ENCODE measurements around the gene SLC25A21. TPM values are rescaled to one million over a fixed set of nuclear protein-coding genes. Genes with fewer than 3 reads are reported as not detected.

SLC25A21 gene
- total and polyA plus RNA-seq, 2 of the 13 experiments (the other 11 are each of a cell fraction or from before 2014, with no cell fraction given) = 1.9 to 2.9 TPM

GRCh38 chr14:37197421-37198272 is 25.2 kb upstream of the SLC25A21 start, which contains the start of gene MIPOL1 (continued):
- peak; percentile 99 for TF ChIP-seq BCL3 (CRISPR knock-in tag; IDR thresholded peaks at IDR 0.05)
- peak; percentile 52; the same call in 1 of the 2 replicates for TF ChIP-seq NFIC (IDR thresholded peaks at IDR 0.05; ENCODE audit: low read length)
- TF ChIP-seq ZNF597 (CRISPR knock-in tag; IDR thresholded peaks at IDR 0.05) = no peak
- TF ChIP-seq ZNF468 (CRISPR knock-in tag; IDR thresholded peaks at IDR 0.05) = no peak
- peak; percentile 72; the same call in 1 of the 2 replicates for TF ChIP-seq CHD4 (IDR thresholded peaks at IDR 0.05; ENCODE audit: borderline replicate concordance, low read length)
- TF ChIP-seq MYNN (CRISPR knock-in tag; IDR thresholded peaks at IDR 0.05; ENCODE audit: low read depth) = no peak; the same call in 1 of the 2 replicates
- peak; percentile 58; the same call in 1 of the 3 replicates for TF ChIP-seq MXI1 (IDR thresholded peaks at IDR 0.05; ENCODE audit: borderline replicate concordance, low read depth, low read length)
- TF ChIP-seq ZSCAN25 (CRISPR knock-in tag; IDR thresholded peaks at IDR 0.05) = peak; percentile 87; the same call in 1 of the 2 replicates
- TF ChIP-seq ZNF589 (CRISPR knock-in tag; conservative IDR thresholded peaks at IDR 0.05) = peak; percentile 94
- no peak for TF ChIP-seq NPAS2 (CRISPR knock-in tag; IDR thresholded peaks at IDR 0.05; ENCODE audit: borderline replicate concordance)
- peak; percentile 68 for TF ChIP-seq HNF1B (CRISPR knock-in tag; IDR thresholded peaks at IDR 0.05)
- no peak; the same call in 1 of the 2 replicates for TF ChIP-seq JUNB (CRISPR knock-in tag; IDR thresholded peaks at IDR 0.05; ENCODE audit: borderline replicate concordance)
- peak; percentile 94 for TF ChIP-seq MXD3 (CRISPR knock-in tag; IDR thresholded peaks at IDR 0.05)
- no peak; the same call in 1 of the 2 replicates for TF ChIP-seq KLF6 (CRISPR knock-in tag; IDR thresholded peaks at IDR 0.05)
- peak; percentile 96 for TF ChIP-seq KDM4B (CRISPR knock-in tag; IDR thresholded peaks at IDR 0.05)
- TF ChIP-seq CREB1 (IDR thresholded peaks at IDR 0.05) = peak; percentile 43; the same call in 1 of the 2 replicates
- TF ChIP-seq CREB1 (CRISPR knock-in tag; IDR thresholded peaks at IDR 0.05) = no peak
- no peak for TF ChIP-seq CENPX (CRISPR knock-in tag; IDR thresholded peaks at IDR 0.05)
- peak; percentile 65 for TF ChIP-seq HMG20A (CRISPR knock-in tag; IDR thresholded peaks at IDR 0.05; ENCODE audit: borderline replicate concordance)
- TF ChIP-seq SRY (CRISPR knock-in tag; IDR thresholded peaks at IDR 0.05) = peak; percentile 100
- TF ChIP-seq ZSCAN9 (CRISPR knock-in tag; IDR thresholded peaks at IDR 0.05; ENCODE audit: borderline replicate concordance) = peak; percentile 95; the same call in 1 of the 2 replicates
- peak; percentile 96 for TF ChIP-seq ZNF557 (CRISPR knock-in tag; IDR thresholded peaks at IDR 0.05)
- TF ChIP-seq ZNF275 (CRISPR knock-in tag; IDR thresholded peaks at IDR 0.05; ENCODE audit: borderline replicate concordance) = peak; percentile 65; the same call in 1 of the 2 replicates
- TF ChIP-seq ZNF780A (CRISPR knock-in tag; IDR thresholded peaks at IDR 0.05) = peak; percentile 70; the same call in 1 of the 2 replicates
